Neutrophil (primary cell): Measurements from ENCODE around the gene FEV.

Experiments used
- H3K27ac ChIP-seq: fragments of 200-600 bp; sonication (generic); 2 replicates; pipeline ENCODE4 v1.5.1; 2016; ENCODE audit warnings: mild to moderate bottlenecking, moderate library complexity
- H3K27me3 ChIP-seq: fragments of 200-600 bp; sonication (generic); 2 replicates; pipeline ENCODE4 v1.6.0; 2016; ENCODE audit warnings: mild to moderate bottlenecking
- H3K36me3 ChIP-seq: fragments of 200-600 bp; sonication (generic); 2 replicates; pipeline ENCODE4 v1.5.1; 2017
- H3K4me1 ChIP-seq, 2 experiments: fragments of 200-600 bp in 1 of 2; sonication (generic) in 1 of 2; 1 replicate in 1 of 2; 2 replicates in 1 of 2; pipeline versions ENCODE4 v1.5.1 to v1.6.1; 2013 to 2016; ENCODE audit warnings: low read depth in 1 of 2, low read length in 1 of 2, mild to moderate bottlenecking in 1 of 2, moderate library complexity in 1 of 2; ENCODE audit not compliant: control insufficient read depth in 1 of 2, insufficient read depth in 1 of 2
- H3K4me3 ChIP-seq, 2 experiments: fragments of 200-600 bp in 1 of 2; sonication (generic) in 1 of 2; 1 replicate in 1 of 2; 2 replicates in 1 of 2; pipeline ENCODE4 v1.5.1; 2013 to 2016; ENCODE audit warnings: low read depth in 1 of 2, low read length in 1 of 2, mild to moderate bottlenecking in 1 of 2, moderate library complexity in 1 of 2
- H3K9me3 ChIP-seq: fragments of 200-600 bp; sonication (generic); 2 replicates; pipeline ENCODE4 v1.5.1; 2016
- CTCF ChIP-seq: fragments of 200-600 bp; sonication (generic); IDR thresholded peaks from 2 replicates; pipeline ENCODE4 v1.5.1; 2016; ENCODE audit warnings: antibody characterized with exemption

Gene FEV

GRCh38 chr2:218981881-218982585, 3.0 kb downstream of the FEV start:
- H3K36me3 ChIP-seq: no peaks in the 10 kb centered on the region
- H3K4me3 ChIP-seq: no peak overlapping the region
- H3K27me3 ChIP-seq: peaks cover 100% of the 10 kb centered on the region
- H3K4me1 ChIP-seq: peaks cover 0 to 4% of the 10 kb centered on the region in 2 experiments
- H3K27ac ChIP-seq: no peak overlapping the region
- H3K9me3 ChIP-seq: no peaks in the 10 kb centered on the region
- no peak for TF ChIP-seq CTCF

- Histone ChIP-seq H3K4me3 (no peak overlapping the region), H3K27ac (no peak overlapping the region), H3K36me3 (no peaks in the 10 kb centered on the region), H3K27me3 (peaks cover 100% of the 10 kb centered on the region), H3K9me3 (no peaks in the 10 kb centered on the region), H3K4me1 (peaks cover 0 to 4% of the 10 kb centered on the region in 2 experiments)
- TF ChIP-seq CTCF: no peak
Measured at GRCh38 chr2:218981390-218981880, 3.5 kb downstream of the FEV start.

- no peak for TF ChIP-seq CTCF
- peaks cover 100% of the 10 kb centered on the region for H3K27me3 ChIP-seq
- H3K9me3 ChIP-seq: no peaks in the 10 kb centered on the region
- H3K27ac ChIP-seq: no peak overlapping the region
- no peaks in the 10 kb centered on the region for H3K36me3 ChIP-seq
- H3K4me1 ChIP-seq: peaks cover 0 to 4% of the 10 kb centered on the region in 2 experiments
- H3K4me3 ChIP-seq: no peak overlapping the region
Measured at GRCh38 chr2:218980735-218981389, 4.1 kb downstream of the FEV start.

GRCh38 chr2:218979846-218980734, 4.9 kb downstream of the FEV start:
- peak; percentile 28 for TF ChIP-seq CTCF
- Histone ChIP-seq H3K36me3 (no peaks in the 10 kb centered on the region), H3K4me3 (no peak overlapping the region), H3K27me3 (peaks cover 100% of the 10 kb centered on the region), H3K27ac (no peak overlapping the region), H3K9me3 (no peaks in the 10 kb centered on the region), H3K4me1 (peaks cover 0 to 4% of the 10 kb centered on the region in 2 experiments)

GRCh38 chr2:218975060-218975777, 9.8 kb downstream of the FEV start:
- no peak overlapping the region for H3K27ac ChIP-seq
- H3K4me3 ChIP-seq: no peak overlapping the region
- H3K36me3 ChIP-seq: no peaks in the 10 kb centered on the region
- TF ChIP-seq CTCF: no peak
- H3K4me1 ChIP-seq: no peaks in the 10 kb centered on the region
- no peaks in the 10 kb centered on the region for H3K9me3 ChIP-seq
- peaks cover 93% of the 10 kb centered on the region for H3K27me3 ChIP-seq
